KBM-7 (cell line): ENCODE results near the gene EWSR1.

Experiments used
- DNase-seq: peaks from one replicate; pipeline ENCODE4 v3.0.0-alpha.2; 2015
- in situ Hi-C: fragments of 300-500 bp; cut with MboI; formaldehyde crosslinking; loops from 2 replicates; pipeline ENCODE4 v1.14.3; 2020; ENCODE audit warnings: low sequenced_read_pairs, low pct_unique_long_range_greater_than_20kb, mixed read lengths

EWSR1 gene

GRCh38 chr22:29313126-29313575 is 45.1 kb downstream of the EWSR1 start:
- in situ Hi-C loops: no loop called here
- no peak for DNase-seq

GRCh38 chr22:29313576-29314466 is 45.8 kb downstream of the EWSR1 start:
- in situ Hi-C loops: no loop called here
- no peak for DNase-seq

- no peak for DNase-seq
- in situ Hi-C loops: no loop called here
Measured at GRCh38 chr22:29314537-29315285, 46.6 kb downstream of the EWSR1 start.

- DNase-seq: no peak
- in situ Hi-C loops: no loop called here
Measured at GRCh38 chr22:29315286-29316140, 47.4 kb downstream of the EWSR1 start, which contains the start of gene RASL10A. RASL10A (minus strand) TSS chr22:29315697; CDS start chr22:29315246, 451 bp downstream.

- no peak for DNase-seq
- in situ Hi-C loops: no loop called here
Measured at GRCh38 chr22:29316141-29316828, 48.2 kb downstream of the EWSR1 start.

GRCh38 chr22:29317827-29318454 is 49.9 kb downstream of the EWSR1 start:
- DNase-seq: no peak
- in situ Hi-C loops: no loop called here

GRCh38 chr22:29319072-29319471 is 51.0 kb downstream of the EWSR1 start:
- in situ Hi-C loops: no loop called here
- DNase-seq: no peak

- no peak for DNase-seq
- in situ Hi-C loops: no loop called here
Measured at GRCh38 chr22:29320546-29320945, 52.5 kb downstream of the EWSR1 start.

- in situ Hi-C loops: no loop called here
- no peak for DNase-seq
Measured at GRCh38 chr22:29323641-29324040, 55.6 kb downstream of the EWSR1 start.

GRCh38 chr22:29325356-29325755 is 57.3 kb downstream of the EWSR1 start:
- no peak for DNase-seq
- in situ Hi-C loops: no loop called here

- in situ Hi-C loops: no loop called here
- DNase-seq: no peak
Measured at GRCh38 chr22:29325785-29326315, 57.8 kb downstream of the EWSR1 start.

GRCh38 chr22:29326481-29326880 is 58.4 kb downstream of the EWSR1 start:
- DNase-seq: no peak
- in situ Hi-C loops: no loop called here

GRCh38 chr22:29327089-29327764 is 59.2 kb downstream of the EWSR1 start:
- DNase-seq: no peak
- in situ Hi-C loops: no loop called here

- DNase-seq: no peak
- in situ Hi-C loops: no loop called here
Measured at GRCh38 chr22:29328055-29328454, 60.0 kb downstream of the EWSR1 start.

- in situ Hi-C loops: no loop called here
- DNase-seq: no peak
Measured at GRCh38 chr22:29328566-29329500, 60.8 kb downstream of the EWSR1 start.

- no peak for DNase-seq
- in situ Hi-C loops: no loop called here
Measured at GRCh38 chr22:29329581-29329980, 61.5 kb downstream of the EWSR1 start.

- DNase-seq: no peak
- in situ Hi-C loops: no loop called here
Measured at GRCh38 chr22:29330291-29330690, 62.2 kb downstream of the EWSR1 start.
